GM12874 (cell line): ENCODE measurements around the gene PTGES2.

Source experiments
- TF ChIP-seq, protein P1 (sequence below): IDR thresholded peaks from 2 replicates; pipeline ENCODE4 v1.5.1; 2011; ENCODE audit warnings: low read depth, mild to moderate bottlenecking, control low read depth, low read length, moderate library complexity; ENCODE audit not compliant: insufficient read depth

PTGES2 gene

DNA sequence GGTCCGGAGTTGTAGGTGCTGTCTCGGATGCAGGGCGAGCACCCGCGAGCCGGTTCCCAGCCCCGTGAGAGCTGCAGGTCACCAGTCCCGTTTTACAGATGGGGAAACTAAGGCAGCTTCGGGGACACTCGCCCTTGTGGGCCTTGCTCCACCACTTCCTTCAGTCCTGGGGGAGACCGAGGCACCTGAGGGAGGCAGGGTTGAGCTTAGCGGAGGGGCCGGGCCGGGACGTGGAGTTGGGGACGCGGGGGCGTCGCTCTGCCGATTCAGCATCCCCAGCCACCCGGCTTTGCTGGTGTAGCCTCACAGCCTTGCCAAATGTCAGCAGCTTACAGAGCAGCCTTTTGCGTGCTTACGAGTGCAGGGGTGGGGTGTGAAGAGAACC, 33.1 kb upstream of the PTGES2 start:
- TF ChIP-seq, protein P1, sequence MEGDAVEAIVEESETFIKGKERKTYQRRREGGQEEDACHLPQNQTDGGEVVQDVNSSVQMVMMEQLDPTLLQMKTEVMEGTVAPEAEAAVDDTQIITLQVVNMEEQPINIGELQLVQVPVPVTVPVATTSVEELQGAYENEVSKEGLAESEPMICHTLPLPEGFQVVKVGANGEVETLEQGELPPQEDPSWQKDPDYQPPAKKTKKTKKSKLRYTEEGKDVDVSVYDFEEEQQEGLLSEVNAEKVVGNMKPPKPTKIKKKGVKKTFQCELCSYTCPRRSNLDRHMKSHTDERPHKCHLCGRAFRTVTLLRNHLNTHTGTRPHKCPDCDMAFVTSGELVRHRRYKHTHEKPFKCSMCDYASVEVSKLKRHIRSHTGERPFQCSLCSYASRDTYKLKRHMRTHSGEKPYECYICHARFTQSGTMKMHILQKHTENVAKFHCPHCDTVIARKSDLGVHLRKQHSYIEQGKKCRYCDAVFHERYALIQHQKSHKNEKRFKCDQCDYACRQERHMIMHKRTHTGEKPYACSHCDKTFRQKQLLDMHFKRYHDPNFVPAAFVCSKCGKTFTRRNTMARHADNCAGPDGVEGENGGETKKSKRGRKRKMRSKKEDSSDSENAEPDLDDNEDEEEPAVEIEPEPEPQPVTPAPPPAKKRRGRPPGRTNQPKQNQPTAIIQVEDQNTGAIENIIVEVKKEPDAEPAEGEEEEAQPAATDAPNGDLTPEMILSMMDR = no peak

DNA sequence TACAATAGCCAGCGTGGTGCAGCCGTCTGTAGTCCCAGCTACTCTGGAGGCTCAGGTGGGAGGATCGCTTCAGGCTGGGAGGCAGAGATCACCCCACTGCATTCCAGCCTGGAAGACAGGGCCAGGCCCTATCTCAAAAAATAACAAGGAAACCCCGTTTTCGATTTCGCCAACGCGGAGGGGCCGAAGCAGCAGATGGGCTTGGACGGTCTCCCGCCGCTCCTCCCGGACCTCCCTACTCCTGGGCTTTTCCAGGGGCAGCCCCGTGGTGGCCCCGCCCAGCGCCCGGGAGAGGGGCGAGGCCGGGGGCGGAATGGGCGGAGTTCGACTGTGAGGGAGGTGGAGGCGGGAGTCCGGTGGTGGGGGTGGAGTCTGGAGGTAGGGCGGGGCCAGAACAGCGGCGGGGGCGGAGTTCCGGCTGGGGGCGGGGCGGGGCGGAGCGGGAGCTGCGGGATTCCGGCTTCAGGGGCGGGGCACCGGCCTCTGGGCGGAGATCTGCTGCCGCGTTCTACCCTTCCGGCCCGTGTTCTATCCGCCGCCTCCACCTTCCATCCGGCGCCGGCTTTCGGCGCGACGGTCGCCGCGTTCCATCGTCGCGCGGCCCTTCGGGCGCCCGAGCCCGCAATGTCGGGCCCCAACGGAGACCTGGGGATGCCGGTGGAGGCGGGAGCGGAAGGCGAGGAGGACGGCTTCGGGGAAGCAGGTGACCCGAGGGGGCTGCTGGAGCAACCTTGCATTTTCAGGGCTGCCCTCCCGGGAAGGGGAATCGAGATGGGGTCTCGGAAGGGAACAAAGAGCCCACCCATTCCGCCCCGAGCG, 32.5 kb upstream of the PTGES2 start, which contains the start of gene BBLN:
Gene BBLN, plus strand, starts transcription at position 482 of the 819 bp plus-strand sequence. Its CDS starts 143 bp downstream, at position 625.
- TF ChIP-seq, protein P1 = no peak

DNA sequence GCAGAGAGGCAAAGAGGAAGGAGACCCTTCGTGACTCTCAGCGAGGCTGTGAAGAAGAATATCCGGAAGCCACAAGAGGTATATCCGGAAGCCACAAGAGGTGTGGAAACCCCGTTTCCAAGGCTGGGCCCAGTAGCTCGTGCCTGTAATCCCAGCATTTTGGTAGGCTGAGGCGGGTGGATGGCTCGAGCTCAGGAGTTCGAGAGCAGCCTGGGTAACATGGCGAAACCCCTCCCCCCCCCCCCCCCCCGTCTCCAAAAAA, 31.9 kb upstream of the PTGES2 start:
- TF ChIP-seq, protein P1 = no peak

DNA sequence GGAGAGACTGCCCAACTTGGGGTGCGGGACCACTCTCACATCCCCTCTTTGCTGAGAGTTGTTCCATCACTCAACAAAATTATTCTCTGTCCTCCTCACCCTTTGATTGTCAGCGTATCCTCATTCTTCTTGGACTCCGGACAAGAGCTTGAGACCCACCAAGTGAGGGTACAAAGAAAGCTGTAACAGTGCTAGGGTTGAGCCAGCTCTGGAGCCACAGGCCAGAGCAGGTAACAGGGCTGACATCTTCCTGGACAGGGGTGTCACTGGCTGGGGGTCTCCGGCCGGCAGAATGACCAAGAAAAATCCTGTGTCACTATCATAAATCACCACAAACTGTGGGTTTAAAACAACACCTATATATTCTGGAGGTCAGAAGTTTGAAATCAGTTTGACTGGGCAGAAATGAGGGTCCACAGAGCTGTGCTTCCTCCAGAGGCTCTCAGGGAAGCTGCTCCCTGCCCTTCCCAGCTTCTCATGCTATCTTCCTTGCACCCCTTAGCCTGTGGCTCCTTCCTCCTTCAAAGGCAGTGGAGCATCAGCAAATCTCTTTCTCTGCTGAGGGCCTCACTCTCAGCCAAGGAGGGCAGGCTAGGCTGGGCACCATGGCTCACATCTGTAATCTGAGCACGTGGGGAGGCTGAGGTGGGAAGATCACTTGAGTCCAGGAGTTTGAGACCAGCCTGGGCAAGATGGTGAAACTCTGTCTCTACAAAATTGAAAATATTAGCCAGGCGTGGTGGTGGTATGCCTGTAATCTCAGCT, 28.4 kb upstream of the PTGES2 start:
- TF ChIP-seq, protein P1 = no peak

DNA sequence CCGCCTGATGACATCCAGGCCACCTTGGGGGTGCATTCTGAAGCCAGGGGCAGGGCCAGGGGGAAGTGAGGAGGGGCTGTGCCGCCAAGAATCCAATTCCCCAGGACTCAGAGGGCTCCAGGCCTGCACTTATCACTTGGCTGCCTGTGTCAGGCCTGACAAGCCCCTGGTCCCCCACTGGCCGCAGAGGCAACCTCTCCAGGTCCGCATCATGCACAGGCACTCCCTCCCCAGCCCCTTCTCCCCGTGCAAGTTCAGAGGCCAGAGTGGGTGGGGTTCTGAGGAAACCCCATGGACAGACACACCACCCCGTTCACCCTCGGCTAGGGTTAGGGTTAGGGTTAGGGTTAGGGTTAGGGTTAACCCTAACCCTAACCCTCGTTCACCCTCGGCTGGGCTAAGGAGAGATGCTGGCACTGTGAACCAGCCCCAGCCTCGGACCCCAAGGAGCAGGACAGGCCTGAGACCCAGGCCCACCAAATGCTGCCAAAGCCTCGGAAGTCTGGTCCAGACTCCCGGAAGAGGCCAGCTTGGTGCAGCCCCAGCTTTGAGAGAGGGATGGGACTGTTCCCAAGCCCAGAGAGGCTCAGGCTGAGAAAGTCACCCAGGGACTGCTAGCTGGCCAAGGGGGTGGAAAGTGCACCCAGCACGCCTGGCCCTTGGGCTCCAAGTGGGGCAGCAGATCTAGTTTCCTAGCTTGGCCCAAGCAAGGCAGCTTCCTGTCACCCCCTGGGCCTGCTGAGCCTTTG, 26.6 kb upstream of the PTGES2 start:
- TF ChIP-seq, protein P1 = no peak

DNA sequence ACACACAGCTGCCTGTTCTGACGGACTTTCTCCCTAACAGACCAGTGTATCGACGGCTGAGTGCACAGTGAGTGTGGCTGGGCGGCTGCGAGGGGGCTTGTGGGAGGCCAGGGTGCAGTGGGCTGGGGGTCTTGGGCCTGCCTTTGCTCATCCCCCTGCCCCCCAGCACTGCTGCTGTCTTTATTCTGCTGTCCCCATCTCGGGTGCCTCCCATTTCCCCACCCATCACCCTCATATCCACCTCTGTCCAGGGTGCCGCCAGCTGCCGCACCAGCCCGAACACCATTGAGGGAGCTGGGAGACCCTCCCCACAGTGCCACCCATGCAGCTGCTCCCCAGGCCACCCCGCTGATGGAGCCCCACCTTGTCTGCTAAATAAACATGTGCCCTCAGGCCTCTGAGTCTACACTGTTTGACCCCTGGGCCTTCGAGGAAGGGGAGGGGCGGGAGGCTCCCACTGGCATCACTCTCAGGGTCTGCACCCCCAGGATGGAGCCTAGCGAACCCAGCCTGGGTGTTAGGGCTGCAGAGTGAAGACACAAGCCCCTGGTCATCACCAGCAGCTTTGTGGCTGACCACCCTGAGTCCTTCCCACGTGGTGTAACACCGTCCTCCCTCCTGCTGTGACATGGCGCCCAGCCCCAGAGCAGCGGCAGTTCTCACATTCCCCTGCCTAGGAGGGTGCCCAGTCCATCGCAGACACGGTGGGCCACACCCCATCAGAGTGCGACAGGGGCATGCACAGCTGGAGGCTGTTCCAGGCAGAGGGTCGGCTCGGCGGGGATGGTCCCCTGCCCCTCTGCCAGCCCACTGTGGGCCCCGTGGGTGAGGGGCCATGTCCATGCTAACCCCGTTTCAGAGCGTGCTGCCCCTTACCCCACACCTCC, 25.8 kb upstream of the PTGES2 start:
- TF ChIP-seq, protein P1 = no peak
